ENCODE results near the gene AMY2B.

DNA sequence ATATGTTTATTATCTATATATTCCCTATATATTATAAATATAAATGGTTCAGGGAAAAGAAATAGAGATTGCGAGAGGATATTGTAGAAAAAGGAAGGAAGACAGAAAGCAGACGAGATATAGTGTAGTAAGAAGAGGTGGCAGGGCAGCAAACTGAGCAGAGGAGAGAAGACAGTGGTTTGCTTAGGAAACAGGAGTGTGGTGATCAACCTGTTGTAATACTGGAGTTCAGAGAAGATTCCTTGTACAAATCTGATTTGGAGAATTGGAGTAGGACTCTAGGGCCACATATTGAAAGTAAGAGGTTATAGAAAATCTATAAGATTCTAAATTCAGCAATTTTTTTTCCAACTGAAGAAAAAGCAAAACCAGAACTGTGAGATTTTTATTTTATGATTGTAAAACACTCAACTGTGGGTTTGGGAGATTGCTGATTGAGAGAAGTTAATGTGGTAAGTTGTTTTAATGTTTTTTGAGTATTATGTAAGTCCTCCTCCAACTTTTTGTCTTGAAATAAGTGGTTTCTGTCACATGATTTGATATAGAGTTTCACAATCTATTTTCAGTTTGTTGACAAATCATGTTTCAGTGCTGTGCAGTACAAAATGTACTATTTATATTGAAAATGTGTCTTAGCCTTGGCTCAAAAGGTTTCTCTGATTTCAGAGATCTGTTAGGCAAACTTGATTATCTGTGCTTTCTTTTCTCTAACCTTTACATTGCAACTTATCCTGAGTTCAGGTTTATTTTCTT, 9.6 kb upstream of the AMY2B start:
- TF ChIP-seq, protein P1, sequence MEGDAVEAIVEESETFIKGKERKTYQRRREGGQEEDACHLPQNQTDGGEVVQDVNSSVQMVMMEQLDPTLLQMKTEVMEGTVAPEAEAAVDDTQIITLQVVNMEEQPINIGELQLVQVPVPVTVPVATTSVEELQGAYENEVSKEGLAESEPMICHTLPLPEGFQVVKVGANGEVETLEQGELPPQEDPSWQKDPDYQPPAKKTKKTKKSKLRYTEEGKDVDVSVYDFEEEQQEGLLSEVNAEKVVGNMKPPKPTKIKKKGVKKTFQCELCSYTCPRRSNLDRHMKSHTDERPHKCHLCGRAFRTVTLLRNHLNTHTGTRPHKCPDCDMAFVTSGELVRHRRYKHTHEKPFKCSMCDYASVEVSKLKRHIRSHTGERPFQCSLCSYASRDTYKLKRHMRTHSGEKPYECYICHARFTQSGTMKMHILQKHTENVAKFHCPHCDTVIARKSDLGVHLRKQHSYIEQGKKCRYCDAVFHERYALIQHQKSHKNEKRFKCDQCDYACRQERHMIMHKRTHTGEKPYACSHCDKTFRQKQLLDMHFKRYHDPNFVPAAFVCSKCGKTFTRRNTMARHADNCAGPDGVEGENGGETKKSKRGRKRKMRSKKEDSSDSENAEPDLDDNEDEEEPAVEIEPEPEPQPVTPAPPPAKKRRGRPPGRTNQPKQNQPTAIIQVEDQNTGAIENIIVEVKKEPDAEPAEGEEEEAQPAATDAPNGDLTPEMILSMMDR (IDR thresholded peaks at IDR 0.05): no peak
- no peak for TF ChIP-seq POLR2A (IDR thresholded peaks at IDR 0.05)

Measured in esophagus squamous epithelium (tissue), 4 donors.